HG03066 (cell line): ENCODE measurements around the gene LRRC1.

Experiments
- ATAC-seq: cut with Tn5 transposase; IDR thresholded peaks from one replicate; pipeline ENCODE4 v1.9.1; 2021; ENCODE audit warnings: low read depth; ENCODE audit not compliant: unreplicated experiment

Gene LRRC1

DNA sequence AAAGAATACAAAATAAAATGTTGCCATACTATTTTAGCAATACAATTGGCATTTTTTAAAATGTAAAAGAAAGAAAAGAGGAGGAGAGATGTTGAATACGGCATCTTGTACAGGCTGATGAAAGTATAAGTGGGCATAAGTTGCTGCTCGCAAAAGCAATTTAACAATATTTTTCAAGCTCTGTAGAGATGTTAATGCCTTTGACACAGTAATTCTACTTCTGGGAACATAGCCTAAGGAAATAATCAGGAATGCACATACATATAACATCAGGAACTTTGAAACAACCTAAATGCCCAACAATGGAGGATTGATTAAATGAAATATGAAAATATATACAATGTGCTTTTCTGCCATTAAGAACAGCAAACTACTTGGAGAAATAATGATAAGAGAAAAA is 80.2 kb downstream of the LRRC1 start:
- no peak for ATAC-seq

GRCh38 chr6:53877151-53877550 is 82.3 kb downstream of the LRRC1 start:
- ATAC-seq = no peak

DNA sequence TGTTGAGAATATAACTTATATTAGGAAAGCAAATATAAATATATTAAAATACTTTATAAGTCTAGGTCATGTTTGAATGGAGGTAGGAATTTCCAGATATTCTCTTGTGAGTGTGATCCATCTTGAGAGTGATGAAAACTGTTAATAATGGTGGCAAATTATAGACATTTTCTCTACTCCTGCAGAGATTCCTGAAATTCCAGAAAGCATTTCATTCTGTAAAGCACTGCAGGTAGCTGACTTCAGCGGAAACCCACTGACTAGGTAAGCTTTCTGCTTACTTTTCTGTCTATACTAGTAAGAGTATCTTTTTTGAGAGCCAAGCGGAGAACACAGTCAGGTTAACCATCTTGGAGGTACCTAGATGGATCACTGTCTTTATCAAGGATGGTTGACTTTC is 84.0 kb downstream of the LRRC1 start:
- no peak for ATAC-seq

DNA sequence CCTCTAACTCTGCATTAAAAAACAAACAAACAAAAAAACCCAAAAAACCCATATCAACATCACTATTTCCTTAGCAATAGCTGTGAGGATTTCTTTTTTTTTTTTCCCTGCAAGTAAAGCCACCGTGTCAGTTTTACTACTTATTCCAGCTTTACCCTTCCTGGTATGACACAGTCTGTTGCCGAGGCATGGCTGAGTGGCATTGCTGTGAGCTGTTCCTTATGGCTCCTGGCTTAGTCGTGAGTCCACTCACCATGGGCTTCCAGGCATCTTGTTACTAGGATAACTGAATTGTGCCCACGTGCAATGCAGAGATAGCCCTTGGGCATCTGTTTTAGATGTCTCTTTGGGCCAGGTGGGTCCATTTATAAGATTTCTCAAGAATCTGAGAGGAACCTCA is 84.8 kb downstream of the LRRC1 start:
- no peak for ATAC-seq

- no peak for ATAC-seq
These were observed 92.5 kb downstream of the LRRC1 start for GRCh38 chr6:53887316-53887715.

GRCh38 chr6:53888931-53889330 is 94.1 kb downstream of the LRRC1 start:
- ATAC-seq = no peak

GRCh38 chr6:53889365-53889764 is 94.6 kb downstream of the LRRC1 start:
- ATAC-seq = no peak

GRCh38 chr6:53892707-53893106 is 97.9 kb downstream of the LRRC1 start:
- ATAC-seq = no peak

DNA sequence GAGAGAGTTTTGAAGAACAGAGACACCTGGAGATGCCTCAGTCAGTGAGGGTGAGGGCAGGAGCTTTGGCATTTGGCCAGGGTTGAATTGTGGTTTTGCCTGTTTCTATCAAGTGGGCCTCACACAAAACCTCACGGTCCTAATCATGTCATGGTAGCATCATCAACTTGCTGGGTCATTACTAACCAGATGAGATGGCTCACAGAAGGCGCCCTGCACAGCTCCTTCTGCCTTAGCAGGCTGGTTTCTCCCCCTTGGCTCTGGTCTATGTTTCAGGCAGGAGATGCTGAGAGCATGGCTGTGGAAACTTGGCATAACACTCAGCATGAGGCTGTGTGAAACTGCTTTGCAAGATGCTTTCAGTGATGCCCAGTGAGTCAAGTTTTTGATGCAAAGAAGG is 99.3 kb downstream of the LRRC1 start:
- peak; percentile 56 for ATAC-seq

DNA sequence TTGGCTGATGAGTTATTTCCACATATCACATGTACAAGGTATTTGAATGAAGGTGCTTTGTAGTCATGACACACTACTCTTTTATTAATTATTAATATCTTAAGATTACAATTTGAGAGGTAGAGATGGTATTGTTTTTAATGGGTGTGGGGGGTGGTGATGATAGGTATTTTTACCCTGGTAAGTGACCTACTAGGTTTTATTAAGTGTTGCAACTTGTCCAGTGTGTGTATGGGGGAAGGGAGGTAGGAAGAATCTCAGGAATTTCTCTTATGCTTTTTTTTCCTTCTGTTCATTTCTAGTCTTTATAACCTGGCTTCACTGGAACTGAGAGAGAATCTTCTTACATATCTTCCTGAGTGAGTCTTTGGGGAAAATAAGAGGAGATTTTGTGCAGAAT is 101.4 kb downstream of the LRRC1 start:
- ATAC-seq = no peak

GRCh38 chr6:53898026-53898795 is 103.4 kb downstream of the LRRC1 start:
- ATAC-seq = no peak

DNA sequence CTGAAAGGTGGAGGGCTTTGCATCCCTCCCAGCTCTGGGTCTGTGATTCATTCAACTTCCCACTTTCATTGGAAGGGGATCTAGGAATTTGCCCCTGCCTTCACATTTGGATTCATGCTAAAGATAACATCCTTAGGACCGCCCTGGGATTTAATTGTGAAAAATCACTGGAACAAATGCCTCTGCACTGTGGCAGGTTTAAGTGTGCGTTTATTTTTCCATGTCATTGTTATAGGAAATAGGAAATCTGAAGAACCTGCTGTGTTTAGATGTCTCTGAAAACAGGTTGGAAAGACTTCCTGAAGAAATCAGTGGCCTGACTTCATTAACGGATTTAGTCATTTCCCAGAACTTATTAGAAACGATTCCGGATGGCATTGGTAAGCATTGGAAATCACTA is 104.7 kb downstream of the LRRC1 start:
- no peak for ATAC-seq

GRCh38 chr6:53903357-53903756 is 108.6 kb downstream of the LRRC1 start:
- no peak for ATAC-seq

DNA sequence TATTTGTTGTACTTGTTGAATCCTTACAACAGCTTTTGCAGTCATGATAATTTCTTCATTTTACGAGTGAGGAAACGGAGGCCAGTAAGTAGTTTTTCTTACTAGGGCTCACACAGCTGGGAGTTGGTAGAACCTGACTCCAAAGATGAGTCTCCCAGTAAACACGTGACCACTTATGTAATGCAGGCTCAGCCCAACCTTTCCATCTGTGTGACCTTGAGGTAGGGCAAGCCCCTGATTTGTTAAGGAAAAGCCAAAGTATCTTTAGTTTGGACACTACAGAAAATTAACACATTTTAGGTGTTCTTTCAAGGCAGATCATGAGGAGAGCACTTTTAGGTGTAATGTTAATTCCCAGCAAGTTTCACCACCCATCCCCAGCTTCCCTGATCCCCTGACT is 111.3 kb downstream of the LRRC1 start:
- ATAC-seq = no peak

DNA sequence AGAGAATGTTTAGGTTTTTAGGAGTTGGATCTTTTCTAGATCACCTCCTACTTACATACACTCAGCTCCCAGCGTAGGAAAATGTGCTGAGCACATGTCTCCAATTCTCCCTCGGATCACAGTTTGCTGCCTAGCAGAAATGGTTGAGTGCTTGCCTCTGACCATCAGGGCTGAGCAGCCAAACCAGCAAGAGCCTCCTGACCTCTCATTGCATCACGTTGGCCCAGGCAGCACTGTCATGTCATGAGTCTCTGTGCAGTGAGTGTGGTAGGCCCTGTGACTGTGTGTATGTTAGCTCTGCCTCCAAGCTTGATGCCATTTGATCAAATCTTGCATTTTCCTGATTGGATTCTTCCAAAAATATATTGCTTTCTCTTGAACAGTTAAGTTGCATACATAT is 112.0 kb downstream of the LRRC1 start:
- no peak for ATAC-seq

DNA sequence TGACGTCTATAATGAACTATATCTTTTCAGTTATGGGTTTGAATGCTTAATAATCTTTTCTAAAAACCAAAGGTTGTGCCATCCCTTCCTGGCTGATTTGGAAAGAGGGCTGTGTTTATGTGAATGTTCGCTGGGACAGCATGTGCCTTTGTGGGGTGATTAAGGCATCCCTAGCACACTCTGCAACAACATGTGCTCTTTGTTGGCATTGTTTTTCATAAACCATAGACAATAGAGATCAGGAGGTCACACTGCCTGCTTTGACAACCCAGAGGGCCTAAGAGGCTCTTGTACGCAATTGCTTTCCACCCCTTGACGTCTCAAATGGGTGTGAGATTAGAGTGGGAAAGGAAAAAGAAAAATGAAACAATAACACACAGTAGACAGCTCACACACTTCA is 116.0 kb downstream of the LRRC1 start:
- no peak for ATAC-seq

DNA sequence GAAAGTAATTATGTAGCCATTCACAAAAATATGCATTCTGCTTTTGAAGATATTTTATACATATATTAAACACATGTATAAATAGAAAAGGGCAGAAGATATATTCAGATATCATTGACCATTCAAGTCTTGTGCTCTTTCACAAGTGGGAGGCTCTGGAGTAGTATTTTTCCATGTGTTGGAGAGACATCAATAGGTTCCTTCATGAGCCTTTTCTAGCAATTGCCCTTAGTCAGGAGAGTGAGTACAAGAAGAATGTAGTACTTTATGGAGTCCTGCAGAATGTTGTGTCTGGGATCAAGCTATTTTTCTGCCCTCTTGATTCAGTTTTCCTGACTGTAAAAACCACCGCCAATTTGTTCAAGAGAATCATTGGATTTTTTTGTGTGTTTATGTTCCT is 117.9 kb downstream of the LRRC1 start:
- ATAC-seq = no peak

GRCh38 chr6:53913286-53913685 is 118.5 kb downstream of the LRRC1 start:
- ATAC-seq = no peak

DNA sequence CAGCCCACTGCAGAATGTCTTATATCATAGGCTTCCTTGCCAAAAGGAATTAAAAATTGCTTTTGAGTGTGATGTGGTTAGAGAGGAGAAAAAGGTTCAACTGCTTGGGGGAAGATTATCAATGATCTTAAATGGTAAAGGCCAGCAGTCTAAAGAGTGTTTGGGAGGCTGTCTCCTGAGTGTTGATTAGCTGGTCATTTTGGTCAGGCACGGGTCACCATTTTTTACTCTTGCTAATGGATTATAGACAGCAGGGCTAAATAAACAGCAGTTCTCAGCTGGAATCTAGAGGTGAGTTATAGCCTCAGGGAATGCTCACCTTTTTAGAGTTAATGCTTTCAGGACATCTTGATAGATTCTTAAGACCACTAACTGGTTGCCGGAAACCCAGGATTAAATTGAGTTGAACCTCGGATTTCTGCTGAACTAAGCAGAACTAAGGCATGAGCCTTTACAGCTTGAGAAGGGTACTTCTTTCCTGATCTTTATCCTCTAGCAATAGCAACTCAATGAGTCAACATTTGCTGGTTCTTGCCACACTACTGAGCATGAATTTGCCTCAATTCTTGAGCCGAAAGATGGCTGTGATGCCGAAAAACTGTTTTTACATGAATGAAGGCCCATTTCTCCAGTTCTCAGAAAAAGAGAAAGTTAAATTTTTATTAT is 120.4 kb downstream of the LRRC1 start:
- ATAC-seq = no peak

DNA sequence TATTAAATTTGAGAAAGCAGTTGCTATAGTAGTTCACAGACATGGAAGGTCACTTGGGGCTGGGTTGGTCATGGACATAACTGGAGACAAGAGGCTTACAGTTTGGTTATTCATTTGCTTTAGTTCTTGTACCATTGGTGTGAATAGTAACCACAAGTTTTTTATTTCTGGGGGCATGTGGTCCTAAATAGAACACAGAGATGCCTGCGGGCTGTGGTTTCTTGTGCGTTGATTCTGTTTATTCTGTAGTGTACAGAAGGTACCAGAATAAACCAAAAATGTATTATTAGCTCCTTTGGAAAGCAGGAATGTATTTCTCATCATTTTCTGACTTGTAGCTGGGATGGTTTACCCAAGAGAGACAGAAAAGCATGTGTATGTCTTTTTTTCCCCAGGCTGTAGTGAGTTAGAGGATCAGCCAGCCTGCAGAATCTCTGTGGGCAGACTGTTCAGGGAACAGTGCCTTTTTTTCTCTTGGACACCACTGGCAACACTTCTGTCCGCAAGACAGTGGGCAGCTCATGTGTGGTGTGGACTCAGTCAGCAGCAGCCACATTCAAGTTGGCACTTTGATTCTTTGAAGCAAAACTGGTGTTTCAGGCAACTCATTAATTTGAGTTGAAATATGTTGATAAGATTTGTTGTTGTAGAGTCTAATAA is 122.1 kb downstream of the LRRC1 start:
- ATAC-seq = peak; percentile 67

DNA sequence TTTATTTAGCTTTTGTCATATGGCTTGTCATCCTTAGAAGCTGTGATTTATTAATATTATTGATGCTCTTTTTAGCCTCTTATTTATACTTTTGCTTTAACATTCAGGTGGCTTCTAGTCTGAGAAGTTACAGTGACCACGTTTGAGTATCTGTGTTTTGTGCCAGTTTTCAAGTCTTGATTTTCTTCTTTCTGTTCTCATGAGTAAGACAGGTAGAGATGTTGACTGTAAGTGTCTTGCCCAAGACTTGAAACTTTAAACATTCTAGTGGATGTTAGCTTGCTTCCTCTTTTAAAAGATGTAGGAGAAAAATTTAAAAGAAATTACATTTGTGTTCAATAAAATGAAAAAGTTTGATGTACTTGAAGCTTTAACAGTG is 122.6 kb downstream of the LRRC1 start:
- ATAC-seq = peak; percentile 55
